ENCODE measurements around the gene HPCAL1. TPM values are rescaled to one million over a fixed set of nuclear protein-coding genes. Genes with fewer than 3 reads are reported as not detected.

The HPCAL1 gene
- total and polyA plus RNA-seq, 8 donors: 58.1 to 108 (median 72.1) TPM

GRCh38 chr2:10410823-10411437, 108.2 kb downstream of the HPCAL1 start:
- Histone ChIP-seq H3K27ac (peak overlapping the region in 1 of 2 donors; percentile 81), H3K27me3 (no peaks in the 10 kb centered on the region), H3K4me1 (peaks cover 23 to 56% of the 10 kb centered on the region in 2 donors), H3K9me3 (no peaks in the 10 kb centered on the region), H3K36me3 (peaks cover 0 to 21% of the 10 kb centered on the region in 2 donors), H3K4me3 (no peak overlapping the region)
- ATAC-seq (no peak), DNase-seq (peak in 1 of 4 donors; percentile 57)
- TF ChIP-seq, protein P1, sequence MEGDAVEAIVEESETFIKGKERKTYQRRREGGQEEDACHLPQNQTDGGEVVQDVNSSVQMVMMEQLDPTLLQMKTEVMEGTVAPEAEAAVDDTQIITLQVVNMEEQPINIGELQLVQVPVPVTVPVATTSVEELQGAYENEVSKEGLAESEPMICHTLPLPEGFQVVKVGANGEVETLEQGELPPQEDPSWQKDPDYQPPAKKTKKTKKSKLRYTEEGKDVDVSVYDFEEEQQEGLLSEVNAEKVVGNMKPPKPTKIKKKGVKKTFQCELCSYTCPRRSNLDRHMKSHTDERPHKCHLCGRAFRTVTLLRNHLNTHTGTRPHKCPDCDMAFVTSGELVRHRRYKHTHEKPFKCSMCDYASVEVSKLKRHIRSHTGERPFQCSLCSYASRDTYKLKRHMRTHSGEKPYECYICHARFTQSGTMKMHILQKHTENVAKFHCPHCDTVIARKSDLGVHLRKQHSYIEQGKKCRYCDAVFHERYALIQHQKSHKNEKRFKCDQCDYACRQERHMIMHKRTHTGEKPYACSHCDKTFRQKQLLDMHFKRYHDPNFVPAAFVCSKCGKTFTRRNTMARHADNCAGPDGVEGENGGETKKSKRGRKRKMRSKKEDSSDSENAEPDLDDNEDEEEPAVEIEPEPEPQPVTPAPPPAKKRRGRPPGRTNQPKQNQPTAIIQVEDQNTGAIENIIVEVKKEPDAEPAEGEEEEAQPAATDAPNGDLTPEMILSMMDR (IDR thresholded peaks at IDR 0.05): no peak
- intact Hi-C loops (cut with DNase I): no loop called here

DNA sequence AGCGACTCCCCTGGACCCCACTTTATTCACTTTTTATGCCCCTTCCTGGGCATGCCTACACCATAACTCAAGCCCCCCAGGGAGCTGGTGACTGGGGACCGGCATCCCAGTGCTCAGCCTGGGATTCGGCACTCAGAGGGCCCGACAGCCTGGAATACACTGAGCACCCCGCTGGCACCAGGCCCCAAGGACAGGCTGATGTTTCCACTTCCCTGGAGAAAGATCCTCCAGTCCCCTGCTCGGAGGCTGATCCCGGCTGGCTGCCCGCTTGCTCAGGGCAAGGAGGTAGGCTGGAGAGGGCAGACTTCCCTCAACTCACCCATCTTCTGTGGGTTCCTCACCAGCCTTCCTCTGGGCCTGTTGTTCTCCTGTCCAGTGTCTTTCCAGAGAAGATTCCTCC, 108.9 kb downstream of the HPCAL1 start:
- H3K27me3 ChIP-seq: no peaks in the 10 kb centered on the region
- no peak overlapping the region for H3K27ac ChIP-seq
- peaks cover 0 to 21% of the 10 kb centered on the region in 2 donors for H3K36me3 ChIP-seq
- ATAC-seq (no peak), DNase-seq (no peak)
- no peaks in the 10 kb centered on the region for H3K9me3 ChIP-seq
- peaks cover 16 to 50% of the 10 kb centered on the region in 2 donors for H3K4me1 ChIP-seq
- intact Hi-C loops (cut with DNase I): no loop called here
- H3K4me3 ChIP-seq: no peak overlapping the region
- TF ChIP-seq, protein P1 (IDR thresholded peaks at IDR 0.05): no peak

DNA sequence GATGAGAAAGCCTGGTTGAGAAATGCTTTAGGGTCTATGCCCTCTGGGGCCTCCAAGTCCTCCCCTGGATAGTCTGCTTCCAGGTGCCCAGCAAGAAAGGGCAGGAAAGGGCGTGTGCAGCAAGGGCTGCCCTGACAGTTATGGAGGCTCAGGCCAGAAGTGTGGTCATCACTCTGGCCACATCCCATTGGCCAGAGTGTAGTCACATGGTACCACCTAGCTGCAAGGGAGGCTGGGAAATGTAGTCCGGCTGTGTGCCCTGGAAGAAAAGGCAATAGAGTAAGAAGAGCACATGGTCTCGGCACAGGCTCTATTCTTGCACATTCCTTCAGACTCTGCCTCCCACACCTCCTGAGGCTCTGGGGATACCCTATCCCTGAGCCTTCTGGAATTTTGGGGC, 109.7 kb downstream of the HPCAL1 start:
- intact Hi-C loops (cut with DNase I): no loop called here
- Histone ChIP-seq H3K4me3 (no peak overlapping the region), H3K9me3 (no peaks in the 10 kb centered on the region), H3K27ac (no peak overlapping the region), H3K4me1 (peaks cover 15 to 42% of the 10 kb centered on the region in 2 donors), H3K36me3 (peaks cover 0 to 21% of the 10 kb centered on the region in 2 donors), H3K27me3 (no peaks in the 10 kb centered on the region)
- DNase-seq (no peak), ATAC-seq (no peak)
- TF ChIP-seq, protein P1 (IDR thresholded peaks at IDR 0.05): no peak

GRCh38 chr2:10413503-10413902, 110.8 kb downstream of the HPCAL1 start:
- ATAC-seq (no peak), DNase-seq (no peak)
- H3K27ac ChIP-seq: no peak overlapping the region
- peaks cover 3 to 34% of the 10 kb centered on the region in 2 donors for H3K4me1 ChIP-seq
- no peak overlapping the region for H3K4me3 ChIP-seq
- no peaks in the 10 kb centered on the region for H3K9me3 ChIP-seq
- TF ChIP-seq, protein P1 (IDR thresholded peaks at IDR 0.05): no peak
- intact Hi-C loops (cut with DNase I): no loop called here
- no peaks in the 10 kb centered on the region for H3K27me3 ChIP-seq
- peaks cover 0 to 21% of the 10 kb centered on the region in 2 donors for H3K36me3 ChIP-seq

GRCh38 chr2:10413991-10414451, 111.3 kb downstream of the HPCAL1 start:
- intact Hi-C loops (cut with DNase I): no loop called here
- Histone ChIP-seq H3K9me3 (no peaks in the 10 kb centered on the region), H3K4me3 (no peak overlapping the region), H3K36me3 (peaks cover 0 to 21% of the 10 kb centered on the region in 2 donors), H3K4me1 (peaks cover 0 to 29% of the 10 kb centered on the region in 2 donors), H3K27me3 (no peaks in the 10 kb centered on the region), H3K27ac (no peak overlapping the region)
- DNase-seq (peak in 1 of 4 donors; percentile 38), ATAC-seq (peak; percentile 30)
- TF ChIP-seq, protein P1 (IDR thresholded peaks at IDR 0.05): no peak

Data from left lung (tissue), 10 donors.